K562 (cell line): Measurements from ENCODE around the gene DUSP19. TPM values are rescaled to one million over a fixed set of nuclear protein-coding genes. Genes with fewer than 3 reads are reported as not detected.
A peak's percentile ranks its signal among the peaks of the same experiment; 100 is the strongest.

Source experiments
- CREB3L1 ChIP-seq: fragments of 450-650 bp; IDR thresholded peaks from 2 replicates; pipeline ENCODE4 v1.6.1; 2014; ENCODE audit warnings: low read depth, mild to moderate bottlenecking, moderate library complexity, borderline replicate concordance
- CREBBP ChIP-seq: IDR thresholded peaks from one replicate; pipeline ENCODE4 v1.6.1; 2012; ENCODE audit warnings: low read depth, mild to moderate bottlenecking, control low read depth, inconsistent platforms, low read length
- CXXC5 ChIP-seq: fragments of 250-450 bp; sonication (Bioruptor Pico); IDR thresholded peaks from 2 replicates; pipeline ENCODE4 v1.8.0; 2022; ENCODE audit warnings: inconsistent platforms, mild to moderate bottlenecking, moderate library complexity
- EGR1 ChIP-seq: fragments of 450-650 bp; conservative IDR thresholded peaks from 2 replicates; pipeline ENCODE4 v1.6.1; 2017; ENCODE audit warnings: mild to moderate bottlenecking
- HMGN3 ChIP-seq: IDR thresholded peaks from 2 replicates; pipeline ENCODE4 v1.6.1; 2011; ENCODE audit warnings: borderline replicate concordance, low read depth, mild to moderate bottlenecking, mixed read lengths, low read length; ENCODE audit not compliant: insufficient read length; ENCODE audit errors: extremely low read depth
- HNRNPH1 ChIP-seq: fragments of 200-400 bp; formaldehyde crosslinking; optimal IDR thresholded peaks from 2 replicates; pipeline ENCODE3; 2017; ENCODE audit warnings: low read depth, mild to moderate bottlenecking, low read length, moderate library complexity
- NCOA6 ChIP-seq: fragments of 450-650 bp; IDR thresholded peaks from 2 replicates; pipeline ENCODE4 v1.6.1; 2017; ENCODE audit warnings: mild to moderate bottlenecking
- NR4A1 ChIP-seq, 2 experiments: fragments of 250-450 bp in 1 of 2; fragments of 450-650 bp in 1 of 2; sonication (Bioruptor Pico) in 1 of 2; IDR thresholded peaks; 2 replicates each; pipeline versions ENCODE4 v1.4.0 to v1.6.1; 2016 to 2020; ENCODE audit warnings: mild to moderate bottlenecking in 2 of 2, missing compliant biosample characterization in 1 of 2, missing genetic modification characterization in 1 of 2, moderate library complexity in 1 of 2
- RBBP5 ChIP-seq: fragments of 200-600 bp; sonication (generic); IDR thresholded peaks from 2 replicates; pipeline ENCODE4 v1.6.1; 2012; ENCODE audit warnings: borderline replicate concordance, mild to moderate bottlenecking, low read length, control low read depth, inconsistent platforms; ENCODE audit not compliant: insufficient read depth, poor library complexity, severe bottlenecking
- RBM39 ChIP-seq: fragments of 200-400 bp; formaldehyde crosslinking; optimal IDR thresholded peaks from 2 replicates; pipeline ENCODE3; 2018; ENCODE audit warnings: low read depth, low read length
- TSHZ1 ChIP-seq: fragments of 250-450 bp; sonication (Bioruptor Pico); IDR thresholded peaks from 2 replicates; pipeline ENCODE4 v1.4.0; 2020; ENCODE audit warnings: mild to moderate bottlenecking, moderate library complexity
- YY1 ChIP-seq, 3 experiments: IDR thresholded peaks; 2 replicates each; pipeline ENCODE4 v1.6.1; 2011; ENCODE audit warnings: low read length in 2 of 3, mild to moderate bottlenecking in 2 of 3, moderate library complexity in 2 of 3, borderline replicate concordance in 1 of 3, control low read depth in 1 of 3, low read depth in 1 of 3; ENCODE audit not compliant: insufficient read depth in 3 of 3, insufficient replicate concordance in 2 of 3, control insufficient read depth in 1 of 3, insufficient read length in 1 of 3; ENCODE audit errors: extremely low read depth in 1 of 3
- ZBTB1 ChIP-seq: sonication (generic); formaldehyde crosslinking; IDR thresholded peaks from 2 replicates; pipeline ENCODE4 v1.8.1; 2023; ENCODE audit warnings: missing genetic modification reagents, low read depth, mild to moderate bottlenecking, borderline replicate concordance
- ZBTB11 ChIP-seq, 3 experiments: fragments of 200-800 bp in 1 of 3; fragments of 250-450 bp in 1 of 3; fragments of 450-650 bp in 1 of 3; sonication (Bioruptor Pico) in 1 of 3; sonication (Bioruptor generic) in 1 of 3; formaldehyde crosslinking in 1 of 3; IDR thresholded peaks; 2 replicates each; pipeline versions ENCODE4 v1.6.1 to v1.8.0; 2016 to 2022; ENCODE audit warnings: mild to moderate bottlenecking in 2 of 3, missing genetic modification characterization in 2 of 3, missing compliant biosample characterization in 1 of 3, moderate library complexity in 1 of 3
- ZNF134 ChIP-seq: fragments of 250-450 bp; sonication (Bioruptor Pico); conservative IDR thresholded peaks from 2 replicates; pipeline ENCODE4 v1.4.0; 2020
- polyA plus RNA-seq, 8 experiments: library from polyadenylated mRNA; depleted of rRNA in 4 of 8; stranded (reverse) in 5 of 8; unstranded in 3 of 8; fragments of >200 nt; fragmentation: Nextera tagmentation in 2 of 8; fragmentation: Illumina TruSeq in 1 of 8; extraction: Ambion mirVana in 2 of 8; extraction: Trizol in 1 of 8; gene quantifications; 2 replicates each; pipeline versions ENCODE4 v1.2.1 to v1.2.3, GENCODE V29; 2011 to 2014; ENCODE audit warnings: inconsistent platforms in 1 of 8, missing spikeins in 1 of 8
- total RNA-seq, 7 experiments: library from RNA; depleted of rRNA in 6 of 7; stranded (reverse); fragments of >200 nt in 6 of 7; fragmentation: Illumina TruSeq in 2 of 7; extraction: Trizol in 2 of 7; gene quantifications; 2 replicates each; pipeline versions ENCODE4 v1.2.1 to v1.2.3, GENCODE V29; 2011 to 2021; ENCODE audit warnings: low replicate concordance in 1 of 7

The DUSP19 gene
- total and polyA plus RNA-seq, 9 of the 15 experiments (the other 6 are each of a cell fraction or from before 2014, with no cell fraction given): 1.6 to 6.3 (median 3.1) TPM

- no peak for TF ChIP-seq TSHZ1 (CRISPR knock-in tag)
- no peak for TF ChIP-seq HMGN3
- TF ChIP-seq ZBTB1: peak; percentile 23; the same call in 1 of the 2 replicates
- no peak for TF ChIP-seq NR4A1 (CRISPR knock-in tag; IDR thresholded peaks at IDR 0.05)
- 0 out of 2 replicates have a peak, but pooled peaks have one; percentile 48 for TF ChIP-seq NR4A1 (tag; IDR thresholded peaks at IDR 0.05)
- peak; percentile 97 to 99 (median 99) for TF ChIP-seq YY1 (IDR thresholded peaks at IDR 0.05; ENCODE audit: borderline replicate concordance in 1 of 3, control insufficient read depth in 1 of 3, extremely low read depth in 1 of 3, insufficient read depth in 3 of 3, insufficient read length in 1 of 3, insufficient replicate concordance in 2 of 3, low read depth in 1 of 3, low read length in 2 of 3)
- TF ChIP-seq RBBP5: peak; percentile 89
- TF ChIP-seq CREBBP: no peak
- no peak for TF ChIP-seq HNRNPH1
- TF ChIP-seq EGR1: peak; percentile 94
- peak in 1 of 3 experiments; percentile 57; a peak in 1 of 6 replicates for TF ChIP-seq ZBTB11 (CRISPR knock-in tag; IDR thresholded peaks at IDR 0.05)
- TF ChIP-seq RBM39: peak; percentile 54
- TF ChIP-seq CREB3L1: peak; percentile 73; the same call in 1 of the 2 replicates
- TF ChIP-seq ZNF134 (CRISPR knock-in tag): no peak
- no peak for TF ChIP-seq NCOA6
- peak; percentile 87 for TF ChIP-seq CXXC5 (CRISPR knock-in tag)
Observed at GRCh38 chr2:183124222-183124956, 45.8 kb downstream of the DUSP19 start, which contains the start of gene NUP35 (continued).
